GM23338 (cell line): Measurements from ENCODE around the gene FBXL17. TPM values are rescaled to one million over a fixed set of nuclear protein-coding genes. Genes with fewer than 3 reads are reported as not detected.

Source experiments
- ATAC-seq: fragments of 200-7000 bp; cut with Tn5 transposase; 3 replicates; pipeline ENCODE4 v1.9.1; 2020
- DNase-seq: peaks from one replicate; pipeline ENCODE4 v3.0.0-alpha.2; 2015; ENCODE audit warnings: low spot score
- H2AFZ ChIP-seq: fragments of 200-600 bp; sonication (generic); 2 replicates; pipeline ENCODE4 v1.8.0; 2016; ENCODE audit warnings: antibody characterized with exemption, mild to moderate bottlenecking, moderate library complexity
- H3F3A ChIP-seq: fragments of 200-600 bp; sonication (generic); replicated peaks from 2 replicates; pipeline ENCODE4 v1.8.0; 2017; ENCODE audit warnings: antibody characterized with exemption, mixed run types, low read depth
- H3K27ac ChIP-seq: fragments of 200-600 bp; sonication (generic); 2 replicates; pipeline ENCODE4 v1.6.1; 2016; ENCODE audit warnings: low read depth
- H3K27me3 ChIP-seq: fragments of 200-600 bp; sonication (generic); 2 replicates; pipeline ENCODE4 v1.8.0; 2016; ENCODE audit warnings: mild to moderate bottlenecking, mixed run types, moderate library complexity; ENCODE audit not compliant: insufficient read depth
- H3K36me3 ChIP-seq: fragments of 200-600 bp; sonication (generic); 2 replicates; pipeline ENCODE4 v1.8.0; 2016; ENCODE audit warnings: mild to moderate bottlenecking; ENCODE audit not compliant: insufficient read depth
- H3K4me1 ChIP-seq: fragments of 200-600 bp; sonication (generic); 2 replicates; pipeline ENCODE4 v1.8.0; 2016; ENCODE audit warnings: mild to moderate bottlenecking, moderate library complexity; ENCODE audit not compliant: insufficient read depth
- H3K4me2 ChIP-seq: fragments of 200-600 bp; sonication (generic); 2 replicates; pipeline ENCODE4 v1.7.1; 2017; ENCODE audit warnings: mixed run types
- H3K4me3 ChIP-seq: fragments of 200-600 bp; sonication (generic); 2 replicates; pipeline ENCODE4 v1.6.1; 2016; ENCODE audit warnings: mixed run types
- H3K79me2 ChIP-seq: fragments of 200-600 bp; sonication (generic); replicated peaks from 2 replicates; pipeline ENCODE4 v1.8.0; 2017; ENCODE audit warnings: mild to moderate bottlenecking; ENCODE audit not compliant: insufficient read depth
- H3K9me2 ChIP-seq: fragments of 200-600 bp; sonication (generic); 2 replicates; pipeline ENCODE4 v1.8.0; 2017; ENCODE audit not compliant: insufficient read depth
- H4K20me1 ChIP-seq: fragments of 200-600 bp; sonication (generic); replicated peaks from 2 replicates; pipeline ENCODE4 v1.8.0; 2017; ENCODE audit warnings: mild to moderate bottlenecking; ENCODE audit not compliant: insufficient read depth
- H3K27ac Mint-ChIP-seq: 2 replicates; pipeline ENCODE4 v1.8.0; 2020; ENCODE audit warnings: inconsistent platforms, mild to moderate bottlenecking, moderate library complexity, mixed read lengths
- H3K27me3 Mint-ChIP-seq: 3 replicates; pipeline ENCODE4 v1.8.0; 2022; ENCODE audit warnings: low read depth, mild to moderate bottlenecking, moderate library complexity, mixed read lengths, inconsistent platforms; ENCODE audit not compliant: insufficient read depth, poor library complexity
- H3K36me3 Mint-ChIP-seq: 3 replicates; pipeline ENCODE4 v1.8.0; 2021; ENCODE audit warnings: low read depth, mild to moderate bottlenecking, inconsistent platforms, moderate library complexity, mixed read lengths
- H3K4me1 Mint-ChIP-seq: 3 replicates; pipeline ENCODE4 v1.8.0; 2020; ENCODE audit warnings: mild to moderate bottlenecking, inconsistent platforms, mixed read lengths
- H3K4me3 Mint-ChIP-seq: 3 replicates; pipeline ENCODE4 v1.8.0; 2021; ENCODE audit warnings: moderate library complexity, mild to moderate bottlenecking, inconsistent platforms, mixed read lengths
- H3K9me3 Mint-ChIP-seq: 3 replicates; pipeline ENCODE4 v1.8.0; 2020; ENCODE audit warnings: moderate library complexity, mild to moderate bottlenecking, inconsistent platforms, mixed read lengths
- CREB1 ChIP-seq: fragments of 250-450 bp; sonication (Bioruptor Pico); IDR thresholded peaks from 2 replicates; pipeline ENCODE4 v1.5.0; 2020; ENCODE audit warnings: low read depth, mild to moderate bottlenecking, moderate library complexity
- EZH2 ChIP-seq: fragments of 200-600 bp; sonication (generic); IDR thresholded peaks from one replicate; pipeline ENCODE4 v1.8.0; 2017; ENCODE audit warnings: antibody characterized with exemption, mild to moderate bottlenecking, low read depth; ENCODE audit not compliant: unreplicated experiment
- EZH2phosphoT487 ChIP-seq: fragments of 200-600 bp; sonication (generic); IDR thresholded peaks from one replicate; pipeline ENCODE4 v1.8.1; 2018; ENCODE audit warnings: antibody characterized with exemption; ENCODE audit not compliant: unreplicated experiment
- JUNB ChIP-seq: IDR thresholded peaks from one replicate; pipeline ENCODE4 v1.6.1; 2016; ENCODE audit warnings: antibody characterized with exemption; ENCODE audit not compliant: unreplicated experiment
- NANOG ChIP-seq: IDR thresholded peaks from 2 replicates; pipeline ENCODE4 v1.6.1; 2016; ENCODE audit warnings: antibody characterized with exemption, borderline replicate concordance
- POLR2AphosphoS5 ChIP-seq: IDR thresholded peaks from 2 replicates; pipeline ENCODE4 v1.6.1; 2016; ENCODE audit warnings: antibody characterized with exemption, low read depth
- STAT1 ChIP-seq: IDR thresholded peaks from one replicate; pipeline ENCODE4 v1.6.1; 2016; ENCODE audit warnings: antibody characterized with exemption; ENCODE audit not compliant: unreplicated experiment
- ZNF114 ChIP-seq: fragments of 250-450 bp; sonication (Bioruptor Pico); IDR thresholded peaks from 2 replicates; pipeline ENCODE4 v1.5.0; 2020; ENCODE audit warnings: mild to moderate bottlenecking, moderate library complexity
- ZNF331 ChIP-seq: fragments of 250-450 bp; sonication (Bioruptor Pico); IDR thresholded peaks from 2 replicates; pipeline ENCODE4 v1.5.0; 2020; ENCODE audit warnings: low read depth, mild to moderate bottlenecking, moderate library complexity
- polyA plus RNA-seq: library from polyadenylated mRNA; unstranded; fragments of >200 nt; fragmentation: Nextera tagmentation; extraction: Ambion mirVana; gene quantifications from 2 replicates; pipeline ENCODE4 v1.2.1, GENCODE V29; 2016
- total RNA-seq: library from RNA; depleted of rRNA; stranded (reverse); fragments of >200 nt; shearing (Covaris generic); gene quantifications from 2 replicates; pipeline ENCODE4 v1.2.3, GENCODE V29; 2014
- TF ChIP-seq, protein P1 (sequence below), 2 experiments: fragments of 200-600 bp in 1 of 2; sonication (generic) in 1 of 2; conservative IDR thresholded peaks; 2 replicates each; pipeline versions ENCODE4 v1.5.1 to v1.6.1; 2016 to 2017; ENCODE audit warnings: antibody characterized with exemption in 2 of 2, low read depth in 2 of 2, mild to moderate bottlenecking in 2 of 2, moderate library complexity in 1 of 2
- TF ChIP-seq, protein P2 (sequence below): IDR thresholded peaks from 2 replicates; pipeline ENCODE4 v1.6.1; 2016; ENCODE audit warnings: antibody characterized with exemption
- TF ChIP-seq, protein P3 (sequence below): fragments of 250-450 bp; sonication (Bioruptor Pico); IDR thresholded peaks from 2 replicates; pipeline ENCODE4 v1.5.0; 2020; ENCODE audit warnings: mild to moderate bottlenecking, moderate library complexity
- TF ChIP-seq, protein P4 (sequence below): IDR thresholded peaks from one replicate; pipeline ENCODE4 v1.6.1; 2018; ENCODE audit warnings: antibody characterized with exemption; ENCODE audit not compliant: unreplicated experiment

Gene FBXL17
- total and polyA plus RNA-seq, 2 experiments from 2014 or later = 2.0 to 2.7 TPM

GRCh38 chr5:108430931-108431608, 49.2 kb upstream of the FBXL17 start:
- Histone ChIP-seq H3K27me3 (no peaks in the 10 kb centered on the region), H3K79me2 (no peaks in the 10 kb centered on the region), H3K4me2 (no peak overlapping the region), H3K4me1 (no peaks in the 10 kb centered on the region), H3K36me3 (no peaks in the 10 kb centered on the region), H3K9me2 (peaks cover 4% of the 10 kb centered on the region; the same call in 1 of the 2 replicates), H4K20me1 (no peaks in the 10 kb centered on the region), H3K4me3 (no peak overlapping the region), H3K27ac (no peak overlapping the region), H3F3A (no peaks in the 10 kb centered on the region), H2AFZ (no peak overlapping the region; the same call in 1 of the 2 replicates)
- H3K4me1 Mint-ChIP-seq = no peaks in the 10 kb centered on the region
- DNase-seq (no peak), ATAC-seq (no peak)
- H3K4me3 Mint-ChIP-seq = no peak overlapping the region
- H3K27me3 Mint-ChIP-seq = peaks cover 2% of the 10 kb centered on the region
- no peaks in the 10 kb centered on the region for H3K9me3 Mint-ChIP-seq
- H3K36me3 Mint-ChIP-seq = no peaks in the 10 kb centered on the region
- no peak overlapping the region for H3K27ac Mint-ChIP-seq
- TF ChIP-seq, protein P1, sequence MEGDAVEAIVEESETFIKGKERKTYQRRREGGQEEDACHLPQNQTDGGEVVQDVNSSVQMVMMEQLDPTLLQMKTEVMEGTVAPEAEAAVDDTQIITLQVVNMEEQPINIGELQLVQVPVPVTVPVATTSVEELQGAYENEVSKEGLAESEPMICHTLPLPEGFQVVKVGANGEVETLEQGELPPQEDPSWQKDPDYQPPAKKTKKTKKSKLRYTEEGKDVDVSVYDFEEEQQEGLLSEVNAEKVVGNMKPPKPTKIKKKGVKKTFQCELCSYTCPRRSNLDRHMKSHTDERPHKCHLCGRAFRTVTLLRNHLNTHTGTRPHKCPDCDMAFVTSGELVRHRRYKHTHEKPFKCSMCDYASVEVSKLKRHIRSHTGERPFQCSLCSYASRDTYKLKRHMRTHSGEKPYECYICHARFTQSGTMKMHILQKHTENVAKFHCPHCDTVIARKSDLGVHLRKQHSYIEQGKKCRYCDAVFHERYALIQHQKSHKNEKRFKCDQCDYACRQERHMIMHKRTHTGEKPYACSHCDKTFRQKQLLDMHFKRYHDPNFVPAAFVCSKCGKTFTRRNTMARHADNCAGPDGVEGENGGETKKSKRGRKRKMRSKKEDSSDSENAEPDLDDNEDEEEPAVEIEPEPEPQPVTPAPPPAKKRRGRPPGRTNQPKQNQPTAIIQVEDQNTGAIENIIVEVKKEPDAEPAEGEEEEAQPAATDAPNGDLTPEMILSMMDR (conservative IDR thresholded peaks at IDR 0.05; ENCODE audit: low read depth in 2 of 2) = no peak
- TF ChIP-seq EZH2phosphoT487 (no peak), STAT1 (no peak), CREB1 (CRISPR knock-in tag) (no peak), POLR2AphosphoS5 (no peak), JUNB (no peak), ZNF331 (CRISPR knock-in tag) (no peak), ZNF114 (no peak), EZH2 (no peak), NANOG (no peak)
- TF ChIP-seq, protein P2, sequence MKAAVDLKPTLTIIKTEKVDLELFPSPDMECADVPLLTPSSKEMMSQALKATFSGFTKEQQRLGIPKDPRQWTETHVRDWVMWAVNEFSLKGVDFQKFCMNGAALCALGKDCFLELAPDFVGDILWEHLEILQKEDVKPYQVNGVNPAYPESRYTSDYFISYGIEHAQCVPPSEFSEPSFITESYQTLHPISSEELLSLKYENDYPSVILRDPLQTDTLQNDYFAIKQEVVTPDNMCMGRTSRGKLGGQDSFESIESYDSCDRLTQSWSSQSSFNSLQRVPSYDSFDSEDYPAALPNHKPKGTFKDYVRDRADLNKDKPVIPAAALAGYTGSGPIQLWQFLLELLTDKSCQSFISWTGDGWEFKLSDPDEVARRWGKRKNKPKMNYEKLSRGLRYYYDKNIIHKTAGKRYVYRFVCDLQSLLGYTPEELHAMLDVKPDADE = no peak
- TF ChIP-seq, protein P3, sequence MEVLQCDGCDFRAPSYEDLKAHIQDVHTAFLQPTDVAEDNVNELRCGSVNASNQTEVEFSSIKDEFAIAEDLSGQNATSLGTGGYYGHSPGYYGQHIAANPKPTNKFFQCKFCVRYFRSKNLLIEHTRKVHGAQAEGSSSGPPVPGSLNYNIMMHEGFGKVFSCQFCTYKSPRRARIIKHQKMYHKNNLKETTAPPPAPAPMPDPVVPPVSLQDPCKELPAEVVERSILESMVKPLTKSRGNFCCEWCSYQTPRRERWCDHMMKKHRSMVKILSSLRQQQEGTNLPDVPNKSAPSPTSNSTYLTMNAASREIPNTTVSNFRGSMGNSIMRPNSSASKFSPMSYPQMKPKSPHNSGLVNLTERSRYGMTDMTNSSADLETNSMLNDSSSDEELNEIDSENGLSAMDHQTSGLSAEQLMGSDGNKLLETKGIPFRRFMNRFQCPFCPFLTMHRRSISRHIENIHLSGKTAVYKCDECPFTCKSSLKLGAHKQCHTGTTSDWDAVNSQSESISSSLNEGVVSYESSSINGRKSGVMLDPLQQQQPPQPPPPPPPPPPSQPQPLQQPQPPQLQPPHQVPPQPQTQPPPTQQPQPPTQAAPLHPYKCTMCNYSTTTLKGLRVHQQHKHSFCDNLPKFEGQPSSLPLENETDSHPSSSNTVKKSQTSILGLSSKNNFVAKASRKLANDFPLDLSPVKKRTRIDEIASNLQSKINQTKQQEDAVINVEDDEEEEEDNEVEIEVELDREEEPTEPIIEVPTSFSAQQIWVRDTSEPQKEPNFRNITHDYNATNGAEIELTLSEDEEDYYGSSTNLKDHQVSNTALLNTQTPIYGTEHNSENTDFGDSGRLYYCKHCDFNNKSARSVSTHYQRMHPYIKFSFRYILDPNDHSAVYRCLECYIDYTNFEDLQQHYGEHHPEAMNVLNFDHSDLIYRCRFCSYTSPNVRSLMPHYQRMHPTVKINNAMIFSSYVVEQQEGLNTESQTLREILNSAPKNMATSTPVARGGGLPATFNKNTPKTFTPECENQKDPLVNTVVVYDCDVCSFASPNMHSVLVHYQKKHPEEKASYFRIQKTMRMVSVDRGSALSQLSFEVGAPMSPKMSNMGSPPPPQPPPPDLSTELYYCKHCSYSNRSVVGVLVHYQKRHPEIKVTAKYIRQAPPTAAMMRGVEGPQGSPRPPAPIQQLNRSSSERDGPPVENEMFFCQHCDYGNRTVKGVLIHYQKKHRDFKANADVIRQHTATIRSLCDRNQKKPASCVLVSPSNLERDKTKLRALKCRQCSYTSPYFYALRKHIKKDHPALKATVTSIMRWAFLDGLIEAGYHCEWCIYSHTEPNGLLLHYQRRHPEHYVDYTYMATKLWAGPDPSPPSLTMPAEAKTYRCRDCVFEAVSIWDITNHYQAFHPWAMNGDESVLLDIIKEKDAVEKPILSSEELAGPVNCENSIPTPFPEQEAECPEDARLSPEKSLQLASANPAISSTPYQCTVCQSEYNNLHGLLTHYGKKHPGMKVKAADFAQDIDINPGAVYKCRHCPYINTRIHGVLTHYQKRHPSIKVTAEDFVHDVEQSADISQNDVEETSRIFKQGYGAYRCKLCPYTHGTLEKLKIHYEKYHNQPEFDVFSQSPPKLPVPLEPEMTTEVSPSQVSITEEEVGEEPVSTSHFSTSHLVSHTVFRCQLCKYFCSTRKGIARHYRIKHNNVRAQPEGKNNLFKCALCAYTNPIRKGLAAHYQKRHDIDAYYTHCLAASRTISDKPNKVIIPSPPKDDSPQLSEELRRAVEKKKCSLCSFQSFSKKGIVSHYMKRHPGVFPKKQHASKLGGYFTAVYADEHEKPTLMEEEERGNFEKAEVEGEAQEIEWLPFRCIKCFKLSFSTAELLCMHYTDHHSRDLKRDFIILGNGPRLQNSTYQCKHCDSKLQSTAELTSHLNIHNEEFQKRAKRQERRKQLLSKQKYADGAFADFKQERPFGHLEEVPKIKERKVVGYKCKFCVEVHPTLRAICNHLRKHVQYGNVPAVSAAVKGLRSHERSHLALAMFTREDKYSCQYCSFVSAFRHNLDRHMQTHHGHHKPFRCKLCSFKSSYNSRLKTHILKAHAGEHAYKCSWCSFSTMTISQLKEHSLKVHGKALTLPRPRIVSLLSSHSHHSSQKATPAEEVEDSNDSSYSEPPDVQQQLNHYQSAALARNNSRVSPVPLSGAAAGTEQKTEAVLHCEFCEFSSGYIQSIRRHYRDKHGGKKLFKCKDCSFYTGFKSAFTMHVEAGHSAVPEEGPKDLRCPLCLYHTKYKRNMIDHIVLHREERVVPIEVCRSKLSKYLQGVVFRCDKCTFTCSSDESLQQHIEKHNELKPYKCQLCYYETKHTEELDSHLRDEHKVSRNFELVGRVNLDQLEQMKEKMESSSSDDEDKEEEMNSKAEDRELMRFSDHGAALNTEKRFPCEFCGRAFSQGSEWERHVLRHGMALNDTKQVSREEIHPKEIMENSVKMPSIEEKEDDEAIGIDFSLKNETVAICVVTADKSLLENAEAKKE (CRISPR knock-in tag) = no peak
- TF ChIP-seq, protein P4, sequence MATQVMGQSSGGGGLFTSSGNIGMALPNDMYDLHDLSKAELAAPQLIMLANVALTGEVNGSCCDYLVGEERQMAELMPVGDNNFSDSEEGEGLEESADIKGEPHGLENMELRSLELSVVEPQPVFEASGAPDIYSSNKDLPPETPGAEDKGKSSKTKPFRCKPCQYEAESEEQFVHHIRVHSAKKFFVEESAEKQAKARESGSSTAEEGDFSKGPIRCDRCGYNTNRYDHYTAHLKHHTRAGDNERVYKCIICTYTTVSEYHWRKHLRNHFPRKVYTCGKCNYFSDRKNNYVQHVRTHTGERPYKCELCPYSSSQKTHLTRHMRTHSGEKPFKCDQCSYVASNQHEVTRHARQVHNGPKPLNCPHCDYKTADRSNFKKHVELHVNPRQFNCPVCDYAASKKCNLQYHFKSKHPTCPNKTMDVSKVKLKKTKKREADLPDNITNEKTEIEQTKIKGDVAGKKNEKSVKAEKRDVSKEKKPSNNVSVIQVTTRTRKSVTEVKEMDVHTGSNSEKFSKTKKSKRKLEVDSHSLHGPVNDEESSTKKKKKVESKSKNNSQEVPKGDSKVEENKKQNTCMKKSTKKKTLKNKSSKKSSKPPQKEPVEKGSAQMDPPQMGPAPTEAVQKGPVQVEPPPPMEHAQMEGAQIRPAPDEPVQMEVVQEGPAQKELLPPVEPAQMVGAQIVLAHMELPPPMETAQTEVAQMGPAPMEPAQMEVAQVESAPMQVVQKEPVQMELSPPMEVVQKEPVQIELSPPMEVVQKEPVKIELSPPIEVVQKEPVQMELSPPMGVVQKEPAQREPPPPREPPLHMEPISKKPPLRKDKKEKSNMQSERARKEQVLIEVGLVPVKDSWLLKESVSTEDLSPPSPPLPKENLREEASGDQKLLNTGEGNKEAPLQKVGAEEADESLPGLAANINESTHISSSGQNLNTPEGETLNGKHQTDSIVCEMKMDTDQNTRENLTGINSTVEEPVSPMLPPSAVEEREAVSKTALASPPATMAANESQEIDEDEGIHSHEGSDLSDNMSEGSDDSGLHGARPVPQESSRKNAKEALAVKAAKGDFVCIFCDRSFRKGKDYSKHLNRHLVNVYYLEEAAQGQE = no peak
